GM19025 (cell line): Measurements from ENCODE around the gene DCUN1D2.
A peak's percentile ranks its signal among the peaks of the same experiment; 100 is the strongest.
"Not testable (repeated sequence)": the region's sequence is repeated elsewhere in the genome, so short reads cannot be mapped to it uniquely, and the experiment has no call there.

Source experiments
- ATAC-seq: cut with Tn5 transposase; IDR thresholded peaks from one replicate; pipeline ENCODE4 v1.9.1; 2021; ENCODE audit warnings: mild to moderate bottlenecking, low read depth, moderate library complexity; ENCODE audit not compliant: unreplicated experiment

The DCUN1D2 gene

DNA sequence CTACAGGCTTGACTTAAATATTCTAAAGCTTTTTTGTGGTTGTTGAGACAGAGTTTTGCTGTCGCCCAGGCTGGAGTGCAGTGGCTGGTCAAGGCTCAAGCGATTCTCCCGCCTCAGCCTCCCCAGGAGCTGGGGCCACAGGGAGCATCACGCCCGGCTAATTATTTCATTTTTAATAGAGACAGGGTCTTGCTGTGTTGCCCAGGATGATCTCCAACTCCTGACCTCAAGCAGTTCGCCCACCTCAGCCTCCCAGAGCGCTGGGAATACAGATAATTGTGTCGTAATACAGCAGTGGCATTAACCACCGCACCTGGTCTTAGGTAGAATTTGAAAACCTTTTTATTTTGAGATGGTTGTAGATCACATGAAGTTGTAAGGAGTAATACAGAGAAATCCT is 1.5 kb upstream of the DCUN1D2 start:
- ATAC-seq, result no peak

DNA sequence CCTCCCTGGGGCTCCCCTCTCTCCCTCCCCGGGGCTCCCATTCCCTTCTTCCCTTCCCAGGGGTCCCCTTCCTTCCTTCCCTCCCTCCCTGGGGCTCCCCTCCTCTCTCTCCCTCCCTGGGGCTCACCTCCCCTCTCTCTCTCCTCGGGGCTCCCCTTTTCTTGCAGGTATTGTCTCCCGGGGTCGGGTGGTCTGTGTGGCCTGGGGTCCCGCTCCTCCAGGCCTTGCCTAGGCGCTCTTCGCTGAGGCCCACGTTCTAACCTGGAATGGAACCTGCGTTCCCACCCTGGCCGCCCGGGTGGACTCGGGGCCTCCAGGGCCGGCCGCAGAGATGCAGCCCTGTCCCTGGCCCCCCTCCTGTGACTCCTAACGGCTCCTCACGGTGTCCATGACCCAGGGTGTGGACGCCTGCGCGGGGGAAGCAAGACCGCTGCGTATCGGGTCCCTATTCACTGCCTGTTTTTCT is 940 bp upstream of the DCUN1D2 start:
- no peak for ATAC-seq

DNA sequence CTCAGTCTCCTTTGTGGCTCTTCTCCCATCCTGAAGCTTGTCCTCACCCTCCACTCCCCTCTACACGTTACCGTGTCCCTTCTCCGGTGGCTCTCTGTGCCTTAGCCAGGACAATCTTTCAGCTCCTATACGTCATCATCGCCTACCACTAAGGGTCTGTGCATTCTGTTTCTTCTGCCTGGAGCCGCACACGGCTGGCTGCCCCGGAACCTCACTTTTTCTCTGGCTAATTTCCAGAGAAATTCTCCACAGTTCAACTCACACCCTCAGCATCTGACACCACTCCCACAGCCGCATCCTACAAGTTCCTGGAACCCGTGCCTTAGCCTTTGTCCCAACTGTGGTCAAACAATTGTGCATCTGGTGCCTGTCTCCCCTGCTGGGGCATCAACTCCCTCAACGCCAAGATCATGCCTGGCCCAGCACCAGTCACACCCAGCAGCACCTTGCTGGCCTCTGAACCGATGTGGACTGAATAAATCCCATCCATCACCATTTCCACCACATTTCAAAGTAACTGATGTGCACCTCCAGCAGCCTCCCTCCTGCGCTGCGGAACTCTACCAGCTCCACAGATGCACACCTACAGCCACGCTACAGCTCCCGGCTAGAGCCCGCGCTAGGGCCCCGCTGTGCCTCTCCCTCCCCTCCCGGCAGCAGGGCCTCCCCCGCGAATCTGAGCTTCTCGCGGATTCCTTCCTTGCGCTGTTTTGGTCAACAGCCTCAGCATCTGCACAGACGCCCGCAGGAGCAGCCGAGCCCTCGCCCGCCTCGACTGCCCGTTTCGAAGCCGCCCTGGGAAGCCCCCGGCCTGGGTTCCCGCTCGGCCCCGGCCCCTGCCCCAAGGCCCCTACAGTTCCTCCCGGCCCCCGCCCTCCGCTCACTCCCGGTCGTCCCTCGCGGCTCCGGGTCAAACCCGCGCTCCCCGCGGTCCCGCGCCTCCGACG is 689 bp downstream of the DCUN1D2 start:
- peak; percentile 15 for ATAC-seq

DNA sequence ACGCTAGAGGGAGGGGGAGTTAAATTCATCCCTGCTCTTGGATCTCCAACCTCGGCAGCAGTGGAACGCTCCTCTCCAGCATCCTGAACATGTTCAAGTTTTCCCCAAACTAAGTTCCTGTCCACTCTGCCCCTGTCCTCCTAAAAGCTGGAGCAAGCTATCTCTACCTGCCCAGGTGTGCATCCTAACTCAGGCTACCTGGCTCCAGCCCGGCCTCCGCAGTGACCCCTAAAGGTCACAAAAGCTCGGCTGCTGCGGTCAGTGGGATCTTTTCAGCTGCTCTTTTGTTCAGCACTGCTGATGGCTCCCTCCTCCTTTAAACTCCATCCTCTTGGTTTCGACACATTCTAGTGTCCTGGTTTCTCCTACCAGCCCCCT is 1.4 kb downstream of the DCUN1D2 start:
- no peak for ATAC-seq

DNA sequence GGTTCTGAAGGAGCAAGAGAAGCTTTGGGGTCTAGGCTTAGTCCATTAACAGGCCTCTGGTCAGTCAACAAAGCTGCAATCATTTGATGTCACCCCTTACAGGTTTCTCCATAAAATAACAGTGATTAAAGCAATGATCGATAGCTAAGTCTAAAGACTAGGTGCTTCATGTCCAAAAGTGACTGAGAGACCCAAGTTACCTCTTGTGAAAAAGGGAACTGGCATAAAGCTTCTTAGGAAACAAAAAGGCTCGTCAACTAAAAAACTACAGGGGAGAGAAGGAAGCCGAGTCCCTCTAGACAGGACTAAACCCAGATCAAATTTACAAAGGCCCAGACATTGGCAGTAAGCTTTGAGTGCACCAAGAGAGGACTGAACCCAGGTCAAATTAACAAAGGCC is 2.2 kb downstream of the DCUN1D2 start:
- ATAC-seq, result no peak

DNA sequence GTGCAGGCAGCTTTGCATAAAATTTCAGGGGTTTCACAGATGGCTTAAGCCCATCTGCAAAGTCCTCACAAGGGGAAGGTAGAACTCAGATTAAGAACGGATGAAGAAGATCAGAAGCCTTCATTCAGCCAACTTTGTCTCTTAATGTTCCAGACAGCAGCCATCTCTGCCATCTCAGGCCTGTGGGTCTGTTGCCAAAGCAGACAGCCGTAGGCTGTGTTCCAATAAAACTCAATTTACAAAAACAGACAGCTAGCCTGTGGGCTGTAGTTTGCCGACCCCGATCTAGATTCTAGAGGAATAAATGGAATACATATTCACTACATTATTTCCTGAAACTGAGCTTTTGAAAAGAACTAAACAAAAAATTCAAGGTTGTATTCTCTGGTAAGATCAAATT is 3.8 kb downstream of the DCUN1D2 start:
- no peak for ATAC-seq

DNA sequence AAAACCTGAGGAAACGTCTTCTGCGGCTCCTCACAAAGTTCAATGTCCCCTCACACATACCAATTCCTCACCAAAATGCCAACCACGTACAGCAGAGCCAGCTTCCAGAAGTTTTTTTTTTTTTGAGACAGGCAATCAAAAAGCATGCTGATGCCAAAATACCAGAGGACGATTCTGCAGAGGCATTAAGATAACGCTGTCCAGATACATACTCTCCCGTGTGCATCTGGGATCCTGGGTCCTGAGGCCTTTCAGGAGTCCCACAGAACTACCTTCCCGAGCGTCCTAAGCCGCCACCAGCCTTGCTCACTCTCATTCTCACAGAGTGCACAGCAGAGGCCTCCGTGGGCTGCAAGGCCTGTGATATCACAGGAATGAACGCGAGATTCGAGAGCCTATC is 5.0 kb downstream of the DCUN1D2 start:
- no peak for ATAC-seq

DNA sequence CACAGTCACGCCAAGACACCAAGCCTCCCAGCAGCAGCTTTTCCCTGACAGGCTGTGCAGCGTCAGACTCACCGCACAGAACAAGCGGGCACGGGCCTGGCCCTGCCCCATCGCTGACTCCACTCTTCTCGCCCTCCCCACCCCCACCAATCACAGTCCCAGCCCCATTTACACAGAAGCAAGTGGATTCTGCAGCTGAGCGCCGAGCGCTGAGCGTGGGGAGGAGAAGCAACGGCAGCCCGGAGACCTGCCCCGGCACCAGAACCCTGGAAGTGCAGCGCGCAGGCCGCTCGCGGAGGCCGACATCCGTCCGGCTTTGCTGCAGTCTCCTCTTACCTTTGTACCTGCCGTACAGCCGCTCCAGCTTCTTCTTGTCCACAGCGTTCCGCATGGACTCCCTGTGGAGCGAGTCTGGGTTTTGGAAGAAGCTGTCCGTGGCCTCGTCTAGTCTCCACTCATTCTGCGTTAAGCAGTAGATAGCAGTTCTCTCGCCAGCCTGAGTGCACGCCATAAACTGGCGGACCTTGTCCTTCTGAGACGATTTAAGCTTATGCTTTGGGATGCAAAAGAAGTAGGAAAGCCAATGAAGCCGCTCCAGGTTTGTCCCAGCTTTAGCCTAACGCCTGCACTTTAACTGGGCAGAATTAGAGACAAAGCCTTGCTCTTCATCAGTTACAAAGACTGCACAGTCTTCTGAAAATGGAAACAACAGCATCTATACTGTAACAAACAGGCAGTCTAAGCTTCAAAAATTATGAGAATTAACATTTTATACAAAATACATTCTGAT is 6.8 kb downstream of the DCUN1D2 start:
- ATAC-seq, result no peak

DNA sequence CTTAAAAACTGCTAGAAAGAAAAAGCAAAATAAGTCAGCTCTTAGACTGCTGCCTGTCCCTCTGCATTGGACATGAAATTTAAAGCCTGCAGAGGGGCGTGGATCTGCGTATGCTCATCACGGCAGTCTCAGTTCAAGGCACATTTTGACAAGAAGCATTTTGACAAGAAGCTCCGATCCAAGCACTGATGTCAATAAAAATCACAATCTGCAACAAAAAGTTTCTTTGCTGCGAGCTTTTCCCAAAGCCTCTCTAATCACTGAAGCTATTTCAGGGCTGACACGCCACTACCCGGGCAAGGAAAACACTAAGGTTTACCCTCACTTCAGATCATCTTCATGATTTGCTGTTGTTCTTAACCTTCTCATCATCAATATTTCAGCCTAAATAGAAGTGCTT is 7.4 kb downstream of the DCUN1D2 start:
- ATAC-seq, result no peak

DNA sequence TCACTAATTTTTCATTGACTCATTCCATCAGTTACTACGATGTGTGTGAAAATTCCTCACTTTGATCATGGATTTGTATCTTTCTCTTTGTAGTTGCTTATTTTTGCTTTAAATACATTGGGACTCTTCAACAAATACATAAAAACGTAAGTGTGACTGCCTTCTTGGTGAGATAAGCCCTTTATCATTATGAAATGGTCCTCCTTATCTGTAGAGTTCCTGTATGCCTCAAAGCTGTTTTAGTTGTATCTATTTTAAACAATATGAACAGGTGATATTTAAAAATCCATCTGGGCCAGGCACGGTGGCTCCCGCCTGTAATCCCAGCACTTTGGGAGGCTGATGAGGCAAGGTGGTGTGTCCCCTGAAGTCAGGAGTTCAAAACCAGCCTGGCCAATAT is 11.3 kb downstream of the DCUN1D2 start:
- ATAC-seq, result no peak

DNA sequence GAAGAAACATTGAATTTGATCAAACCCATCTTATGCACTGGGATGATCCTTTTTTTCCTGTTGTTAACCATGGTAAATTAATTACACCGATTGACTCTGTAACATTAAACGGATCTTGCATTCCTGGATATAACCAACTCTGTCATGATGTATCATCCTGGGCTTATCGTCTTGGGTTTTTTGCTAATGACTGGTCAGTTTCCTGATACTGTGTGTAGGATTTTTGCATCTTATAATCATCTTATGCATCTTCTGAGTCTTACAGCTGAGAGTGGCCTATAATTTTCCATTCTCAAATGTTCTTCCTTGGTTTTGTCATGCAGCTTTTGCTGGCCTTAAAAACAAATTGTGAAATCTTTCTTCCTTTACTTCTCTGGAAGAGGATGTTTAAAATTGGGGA is 12.8 kb downstream of the DCUN1D2 start:
- no peak for ATAC-seq

DNA sequence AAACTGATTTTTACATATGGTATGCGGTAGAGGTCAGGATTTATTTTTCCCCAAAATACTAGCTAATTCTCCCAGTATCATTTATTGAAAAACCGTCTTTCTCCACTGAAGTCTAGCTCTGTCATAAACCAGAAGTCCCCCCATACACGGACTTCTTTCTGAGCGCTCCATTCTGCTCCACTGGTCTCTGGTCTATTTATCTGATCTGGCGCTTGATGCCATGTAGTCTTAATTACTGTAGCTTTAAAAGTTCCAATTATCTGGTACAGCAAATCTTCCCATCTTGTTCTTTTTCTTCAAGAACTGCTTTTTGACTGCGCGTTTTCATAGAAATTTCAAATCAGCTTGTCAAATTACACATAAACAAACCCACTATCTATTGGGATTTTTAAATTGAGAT is 13.7 kb downstream of the DCUN1D2 start:
- ATAC-seq, result no peak

DNA sequence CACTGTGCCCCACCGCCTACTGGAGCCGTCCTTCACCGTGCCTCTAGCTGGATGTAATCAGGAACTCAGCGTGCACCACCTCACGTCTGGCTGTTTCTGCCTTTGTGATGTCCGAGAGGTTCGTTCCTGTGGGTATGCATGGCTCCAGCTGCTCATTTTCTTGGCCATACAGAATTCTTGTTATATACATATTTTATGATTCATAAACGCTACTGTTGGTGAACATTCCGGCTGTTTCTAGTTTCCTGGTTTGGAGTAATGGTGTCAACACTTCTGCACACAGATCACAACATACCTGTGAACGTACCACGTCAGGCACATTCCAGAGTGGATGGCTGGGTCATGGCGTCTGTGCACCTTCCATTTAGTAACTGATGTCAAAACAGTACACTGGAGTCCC is 14.6 kb downstream of the DCUN1D2 start:
- no peak for ATAC-seq

DNA sequence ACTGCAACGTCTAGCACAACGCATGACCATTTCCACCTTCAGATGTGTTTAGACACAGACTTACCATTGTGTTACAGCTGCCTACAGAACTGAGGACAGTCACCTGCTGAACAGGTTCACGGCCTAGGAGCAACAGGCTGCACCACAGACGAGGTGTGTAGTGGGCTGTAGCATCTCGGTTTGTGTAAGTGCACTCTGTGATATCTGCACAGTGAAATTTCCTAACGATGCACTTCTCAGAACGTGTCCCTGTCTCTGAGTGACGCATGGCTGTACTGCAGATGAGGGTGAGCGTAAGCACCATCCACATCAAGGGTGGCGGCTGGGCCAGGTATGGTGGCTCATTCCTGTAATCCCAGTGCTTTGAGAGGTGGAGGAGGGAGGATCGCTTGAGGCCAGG is 15.2 kb downstream of the DCUN1D2 start:
- ATAC-seq, result no peak

DNA sequence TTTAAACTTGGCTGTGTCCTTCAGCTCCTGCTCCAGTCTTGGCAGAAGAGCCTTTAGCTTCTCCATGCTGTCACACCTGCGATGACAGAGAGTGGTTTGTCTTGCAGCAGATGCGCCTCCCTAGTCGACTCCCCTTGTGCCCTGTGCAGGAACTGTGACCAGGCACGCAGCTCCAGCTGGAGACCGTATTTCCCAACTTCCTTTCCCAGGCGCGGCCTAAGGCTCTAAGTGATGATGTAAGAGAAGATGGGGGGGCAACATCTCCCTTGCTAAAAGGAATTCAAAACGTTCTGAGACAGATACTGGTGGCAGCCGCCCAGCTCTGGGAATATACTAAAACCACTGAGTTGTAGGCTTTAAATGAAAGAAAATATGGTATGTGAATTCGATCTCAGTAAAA is 16.3 kb downstream of the DCUN1D2 start:
- ATAC-seq, result no peak

DNA sequence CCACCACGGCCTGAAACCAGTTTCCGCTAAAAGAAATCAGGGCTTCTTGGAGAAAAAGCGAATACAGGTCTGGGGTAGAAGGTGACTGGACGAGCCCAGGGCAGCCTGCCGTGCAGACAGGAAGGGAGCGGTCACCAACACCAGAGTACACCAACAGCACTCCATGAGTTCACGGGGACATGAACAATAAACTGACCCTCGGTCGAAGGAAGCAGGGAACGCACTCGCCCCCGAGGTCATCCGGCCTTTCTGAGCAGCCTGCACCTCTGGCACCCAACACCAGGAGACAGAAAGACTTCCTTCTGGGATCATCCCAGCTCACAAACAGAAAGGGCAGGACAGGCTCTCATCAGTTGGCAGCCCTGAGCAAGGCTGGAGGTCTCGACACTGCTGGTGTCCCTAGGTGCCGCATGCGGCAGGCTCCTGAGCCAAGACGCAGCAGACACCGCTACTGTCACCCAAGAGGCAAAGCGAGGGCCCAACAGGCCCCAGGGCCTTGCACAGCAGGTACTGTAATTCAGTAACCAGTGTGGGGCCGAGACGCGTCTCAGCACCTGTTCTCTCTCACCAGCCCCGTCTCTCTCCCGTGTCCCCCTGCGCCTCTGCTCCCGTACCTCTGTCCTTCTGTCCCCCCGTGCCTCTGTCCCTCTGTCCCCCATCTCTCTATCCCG is 18.0 kb downstream of the DCUN1D2 start:
- no peak for ATAC-seq

DNA sequence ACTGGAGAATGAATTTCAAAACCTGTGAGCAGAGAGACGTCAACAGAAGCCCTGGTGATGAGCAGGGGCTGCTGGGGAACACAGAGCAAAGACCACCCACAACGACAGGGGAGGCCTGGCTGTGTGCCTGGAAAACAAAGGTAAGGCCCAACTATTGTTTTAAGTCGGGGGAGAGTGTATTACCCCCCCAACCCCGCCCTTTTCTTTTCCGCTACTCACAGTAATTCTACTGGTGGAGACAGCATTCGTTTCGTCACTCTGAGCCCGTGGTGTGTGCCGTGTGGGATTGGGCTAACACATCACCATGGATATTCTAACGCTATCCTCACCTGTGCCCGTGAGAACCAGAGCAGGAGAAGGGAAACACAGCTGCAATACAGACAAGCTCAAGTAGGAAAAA is 18.7 kb downstream of the DCUN1D2 start:
- no peak for ATAC-seq

DNA sequence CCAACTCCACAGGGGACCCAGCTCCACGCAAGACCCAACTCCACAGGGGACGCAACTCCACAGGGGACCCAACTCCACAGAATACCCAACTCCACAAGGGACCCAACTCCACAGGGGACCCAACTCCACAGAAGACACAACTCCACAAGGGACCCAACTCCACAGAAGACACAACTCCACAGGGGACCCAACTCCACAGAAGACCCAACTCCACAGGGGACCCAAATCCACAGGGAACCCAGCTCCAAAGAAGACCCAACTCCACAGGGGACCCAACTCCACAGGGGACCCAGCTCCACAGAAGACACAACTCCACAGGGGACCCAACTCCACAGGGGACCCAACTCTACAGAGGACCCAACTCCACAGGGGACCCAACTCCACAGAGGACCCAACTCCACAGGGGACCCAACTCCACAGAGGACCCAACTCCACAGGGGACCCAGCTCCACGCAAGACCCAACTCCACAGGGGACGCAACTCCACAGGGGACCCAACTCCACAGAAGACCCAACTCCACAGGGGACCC is 19.8 kb downstream of the DCUN1D2 start:
- not testable (repeated sequence) for ATAC-seq

DNA sequence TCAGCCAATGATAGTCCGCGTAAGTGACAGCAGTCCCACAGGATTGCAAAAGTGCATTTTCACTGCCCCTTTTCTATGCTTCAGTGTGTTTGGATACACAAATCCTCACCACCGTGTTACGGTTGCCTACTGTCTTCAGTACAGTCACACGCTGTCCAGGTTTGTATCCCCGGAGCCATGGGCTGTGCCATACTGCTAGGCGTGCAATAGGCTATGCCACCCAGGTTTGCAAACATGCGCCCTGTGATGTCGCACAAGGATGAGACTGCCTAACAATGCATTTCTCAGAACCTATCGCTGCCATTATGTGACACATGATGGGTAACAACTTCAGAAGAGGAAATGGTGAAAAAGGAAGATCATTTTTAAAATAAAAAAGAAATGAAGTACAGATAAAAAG is 20.4 kb downstream of the DCUN1D2 start:
- no peak for ATAC-seq

DNA sequence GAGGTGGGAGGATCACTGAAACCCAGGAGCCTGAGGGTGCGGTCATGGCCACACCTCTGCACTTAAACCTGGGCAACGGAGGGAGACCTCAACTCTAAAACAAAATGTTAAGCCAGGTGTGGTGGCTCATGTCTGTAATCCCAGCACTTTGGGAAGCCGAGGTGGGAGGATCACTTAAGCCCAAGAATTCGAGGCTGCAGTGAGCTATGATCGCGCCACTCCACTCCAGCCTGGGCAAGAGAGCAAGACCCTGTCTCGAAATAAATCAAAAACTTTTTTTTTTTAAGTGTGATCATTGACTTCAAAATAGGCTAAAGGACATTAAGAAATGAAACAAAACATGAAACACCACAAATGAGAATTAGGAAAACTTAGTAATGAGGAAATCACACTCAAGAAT is 20.9 kb downstream of the DCUN1D2 start:
- no peak for ATAC-seq
